DOHH2 (cell line): Measurements from ENCODE around the gene TNFRSF6B.

Experiments used
- CTCF ChIP-seq: fragments of 200-600 bp; sonication (generic); IDR thresholded peaks from one replicate; pipeline ENCODE4 v1.5.1; 2014; ENCODE audit warnings: antibody characterized with exemption, mild to moderate bottlenecking, low read depth, low read length; ENCODE audit not compliant: poor library complexity, severe bottlenecking
- EZH2phosphoT487 ChIP-seq: fragments of 200-600 bp; sonication (generic); IDR thresholded peaks from 2 replicates; pipeline ENCODE4 v1.6.1; 2017; ENCODE audit warnings: borderline replicate concordance, mild to moderate bottlenecking, antibody characterized with exemption, low read length, moderate library complexity, mixed read lengths

GRCh38 chr20:63656451-63656850 lies 40.0 kb upstream of the TNFRSF6B start:
- no peak for TF ChIP-seq CTCF
- no peak for TF ChIP-seq EZH2phosphoT487
